Ishikawa (cell line): ENCODE measurements around the gene ACKR1.

ENCODE experiments used
- CEBPB ChIP-seq: IDR thresholded peaks from 2 replicates; pipeline ENCODE4 v1.6.1; 2012
- CREB1 ChIP-seq: IDR thresholded peaks from 2 replicates; pipeline ENCODE4 v1.6.1; 2012; ENCODE audit warnings: low read depth
- EGR1 ChIP-seq: IDR thresholded peaks from 2 replicates; pipeline ENCODE4 v1.6.1; 2012
- EP300 ChIP-seq: IDR thresholded peaks from 2 replicates; pipeline ENCODE4 v1.6.1; 2012; ENCODE audit warnings: borderline replicate concordance
- FOXM1 ChIP-seq: IDR thresholded peaks from 2 replicates; pipeline ENCODE4 v1.6.1; 2012; ENCODE audit warnings: low read depth, borderline replicate concordance
- MAX ChIP-seq: IDR thresholded peaks from 2 replicates; pipeline ENCODE4 v1.6.1; 2012
- NFIC ChIP-seq: IDR thresholded peaks from 2 replicates; pipeline ENCODE4 v1.6.1; 2012
- RAD21 ChIP-seq: IDR thresholded peaks from 2 replicates; pipeline ENCODE4 v1.6.1; 2012; ENCODE audit warnings: low read depth
- REST ChIP-seq: IDR thresholded peaks from 2 replicates; pipeline ENCODE4 v1.6.1; 2012; ENCODE audit warnings: low read depth, mild to moderate bottlenecking
- TAF1 ChIP-seq: IDR thresholded peaks from 2 replicates; pipeline ENCODE4 v1.6.1; 2012; ENCODE audit warnings: low read depth, mild to moderate bottlenecking
- TCF12 ChIP-seq: IDR thresholded peaks from 2 replicates; pipeline ENCODE4 v1.6.1; 2012; ENCODE audit warnings: low read depth
- TEAD4 ChIP-seq: IDR thresholded peaks from 2 replicates; pipeline ENCODE4 v1.6.1; 2012
- USF1 ChIP-seq: IDR thresholded peaks from 2 replicates; pipeline ENCODE4 v1.6.1; 2012
- YY1 ChIP-seq: IDR thresholded peaks from 2 replicates; pipeline ENCODE4 v1.6.1; 2012; ENCODE audit warnings: low read depth
- ZBTB7A ChIP-seq: IDR thresholded peaks from 2 replicates; pipeline ENCODE4 v1.6.1; 2012; ENCODE audit warnings: low read depth

ACKR1 gene

GRCh38 chr1:159223004-159223403, 18.3 kb downstream of the ACKR1 start:
- TF ChIP-seq MAX (no peak), NFIC (no peak), RAD21 (no peak), YY1 (no peak), CREB1 (no peak), EGR1 (no peak), USF1 (no peak), CEBPB (no peak), TEAD4 (no peak), FOXM1 (no peak), EP300 (no peak), ZBTB7A (no peak), REST (no peak)

GRCh38 chr1:159228554-159228953, 23.9 kb downstream of the ACKR1 start:
- TF ChIP-seq TEAD4 (no peak), USF1 (no peak), ZBTB7A (no peak), EP300 (no peak), REST (no peak), FOXM1 (no peak), CREB1 (no peak), TCF12 (no peak), CEBPB (no peak), NFIC (no peak), RAD21 (no peak), EGR1 (no peak), TAF1 (no peak), MAX (no peak), YY1 (no peak)

- TF ChIP-seq CEBPB (no peak), TAF1 (no peak), REST (no peak), TCF12 (no peak), ZBTB7A (no peak), NFIC (no peak)
Observed at GRCh38 chr1:159229260-159229885, 24.7 kb downstream of the ACKR1 start.

GRCh38 chr1:159229896-159230295, 25.2 kb downstream of the ACKR1 start:
- TF ChIP-seq TAF1 (no peak), YY1 (no peak), CEBPB (no peak), EGR1 (no peak), ZBTB7A (no peak)
